ENCODE results near the gene ACSS1. TPM values are rescaled to one million over a fixed set of nuclear protein-coding genes. Genes with fewer than 3 reads are reported as not detected.

Gene ACSS1
- total RNA-seq, 1 experiment from 2014 or later: 0.61 TPM

GRCh38 chr20:25100914-25101313 lies 43.0 kb upstream of the ACSS1 start:
- Histone ChIP-seq H3K9ac (ENCODE audit: extremely low read depth, insufficient read length, low read length) (no peak overlapping the region), H3K56ac (ENCODE audit: insufficient read length, low read depth, low read length) (no peak overlapping the region), H2BK120ac (ENCODE audit: low read depth, low read length, poor library complexity, severe bottlenecking) (no peak overlapping the region), H4K8ac (replicated peaks; ENCODE audit: insufficient read length, low read depth, low read length) (no peak overlapping the region), H3K4ac (ENCODE audit: low read depth, low read length) (no peak overlapping the region), H4K91ac (ENCODE audit: insufficient read length, low read depth, low read length) (no peak overlapping the region), H4K5ac (ENCODE audit: insufficient read length, low read depth, low read length) (no peak overlapping the region), H3K4me1 (ENCODE audit: insufficient read depth, low read length) (no peaks in the 10 kb centered on the region), H2BK12ac (ENCODE audit: insufficient read length, low read depth, low read length) (no peak overlapping the region), H3K4me2 (ENCODE audit: insufficient read depth, insufficient read length, low read length) (no peak overlapping the region), H3K23ac (ENCODE audit: insufficient read length, low read depth, low read length) (no peak overlapping the region), H3K18ac (ENCODE audit: insufficient read length, low read depth, low read length) (no peak overlapping the region), H3K23me2 (ENCODE audit: insufficient read length, low read depth, low read length, poor library complexity, severe bottlenecking) (no peaks in the 10 kb centered on the region), H3K79me1 (ENCODE audit: insufficient read depth, low read depth, low read length, poor library complexity, severe bottlenecking) (no peaks in the 10 kb centered on the region), H2AK5ac (ENCODE audit: insufficient read length, low read length) (no peak overlapping the region), H4K20me1 (ENCODE audit: control insufficient read depth, insufficient read depth, insufficient read length) (no peaks in the 10 kb centered on the region), H3K14ac (ENCODE audit: insufficient read depth, low read length) (no peak overlapping the region), H2BK5ac (ENCODE audit: insufficient read length, low read length) (no peak overlapping the region), H3K79me2 (ENCODE audit: insufficient read depth, low read length) (no peaks in the 10 kb centered on the region), H3T11ph (ENCODE audit: low read length) (no peak overlapping the region), H3K9me3 (ENCODE audit: control insufficient read depth, low read depth, low read length) (no peaks in the 10 kb centered on the region), H2BK15ac (ENCODE audit: low read depth, low read length) (no peak overlapping the region), H2BK20ac (ENCODE audit: low read depth, low read length, poor library complexity, severe bottlenecking) (no peak overlapping the region), H3K27me3 (ENCODE audit: insufficient read depth, low read length) (no peaks in the 10 kb centered on the region), H2AFZ (ENCODE audit: low read length) (no peak overlapping the region), H3K27ac (ENCODE audit: insufficient read length, low read depth, low read length) (no peak overlapping the region)
- DNase-seq: no peak
- H3K4me3 Mint-ChIP-seq: no peak overlapping the region
- H3K9me3 Mint-ChIP-seq: peaks cover 4 to 6% of the 10 kb centered on the region in 2 experiments; a peak in 3 of 5 replicates
- WGBS (ENCODE audit: extremely low coverage, insufficient read length, low lambda C conversion rate): no CpG with 5 or more reads among the region's 3 CpGs
- no peaks in the 10 kb centered on the region for H3K4me1 Mint-ChIP-seq
- H3K36me3 Mint-ChIP-seq (ENCODE audit: insufficient read depth in 1 of 3, low read depth in 3 of 3): no peaks in the 10 kb centered on the region; a peak in 2 of 7 replicates
- TF ChIP-seq CTCF (conservative IDR thresholded peaks at IDR 0.05): no peak
- no peak overlapping the region for H3K27ac Mint-ChIP-seq
- H3K27me3 Mint-ChIP-seq (ENCODE audit: low read depth): peaks cover 23% of the 10 kb centered on the region

All from H9 (cell line).